Esophagus squamous epithelium (tissue), 5 donors: Measurements from ENCODE around the gene CPSF3. TPM values are rescaled to one million over a fixed set of nuclear protein-coding genes. Genes with fewer than 3 reads are reported as not detected.

ENCODE experiments used
- DNase-seq: peaks from one replicate; lab custom pipeline; 2025; lab: John Stamatoyannopoulos, UW
- H3K27ac ChIP-seq, 4 donors: fragments of 200-600 bp; sonication (generic); one replicate each; pipeline ENCODE4 v1.5.1; 2016 to 2019; ENCODE audit warnings: mild to moderate bottlenecking in 1 of 4
- H3K27me3 ChIP-seq, 4 donors: fragments of 200-600 bp; sonication (generic); 1 replicate in 3 of 4; 2 replicates in 1 of 4; pipeline versions ENCODE4 v1.5.1 to v1.6.0; 2017 to 2021; ENCODE audit warnings: antibody characterized with exemption in 1 of 4
- H3K36me3 ChIP-seq, 3 donors: fragments of 200-600 bp; sonication (generic); one replicate each; pipeline ENCODE4 v1.5.1; 2016 to 2019
- H3K4me1 ChIP-seq, 3 donors: fragments of 200-600 bp; sonication (generic); one replicate each; pipeline ENCODE4 v1.5.1; 2017 to 2019
- H3K4me3 ChIP-seq, 4 donors: fragments of 200-600 bp; sonication (generic); 1 replicate in 3 of 4; 2 replicates in 1 of 4; pipeline ENCODE4 v1.5.1; 2016 to 2019; ENCODE audit warnings: mild to moderate bottlenecking in 2 of 4, moderate library complexity in 1 of 4
- H3K9me3 ChIP-seq, 3 donors: fragments of 200-600 bp; sonication (generic); one replicate each; pipeline ENCODE4 v1.5.1; 2016 to 2019
- POLR2A ChIP-seq, 4 donors: fragments of 450-650 bp; IDR thresholded peaks; one replicate each; pipeline ENCODE4 v1.6.1; 2017; ENCODE audit warnings: antibody characterized with exemption in 4 of 4, mild to moderate bottlenecking in 4 of 4, moderate library complexity in 3 of 4
- WGBS, 2 donors: methylation state at CpG; one replicate each; pipeline ENCODE4 v1.1.5; 2018; 5-methylcytosine and 5-hydroxymethylcytosine counted together
- intact Hi-C: fragments of 100-400 bp; cut with DNase I; formaldehyde crosslinking; loops from one replicate; pipeline ENCODE4 v1.15.0; 2022
- total RNA-seq, 4 donors: library from RNA; depleted of rRNA; stranded (reverse); fragments of >200 nt; gene quantifications; one replicate each; pipeline ENCODE4 v1.1.0, GENCODE V29; 2016
- TF ChIP-seq, protein P1 (sequence below), 6 experiments: fragments of 450-650 bp in 4 of 6; fragments of 200-600 bp in 2 of 6; sonication (generic) in 2 of 6; IDR thresholded peaks; one replicate each; pipeline ENCODE4 v1.5.1; 2016 to 2019; ENCODE audit warnings: antibody characterized with exemption in 6 of 6, mild to moderate bottlenecking in 4 of 6, moderate library complexity in 4 of 6
- donor health status: DM: yes; HTN: yes; CAD: no.

Gene CPSF3
- total RNA-seq, 4 donors from 2014 or later: 20.4 to 27.9 (median 24.0) TPM

DNA sequence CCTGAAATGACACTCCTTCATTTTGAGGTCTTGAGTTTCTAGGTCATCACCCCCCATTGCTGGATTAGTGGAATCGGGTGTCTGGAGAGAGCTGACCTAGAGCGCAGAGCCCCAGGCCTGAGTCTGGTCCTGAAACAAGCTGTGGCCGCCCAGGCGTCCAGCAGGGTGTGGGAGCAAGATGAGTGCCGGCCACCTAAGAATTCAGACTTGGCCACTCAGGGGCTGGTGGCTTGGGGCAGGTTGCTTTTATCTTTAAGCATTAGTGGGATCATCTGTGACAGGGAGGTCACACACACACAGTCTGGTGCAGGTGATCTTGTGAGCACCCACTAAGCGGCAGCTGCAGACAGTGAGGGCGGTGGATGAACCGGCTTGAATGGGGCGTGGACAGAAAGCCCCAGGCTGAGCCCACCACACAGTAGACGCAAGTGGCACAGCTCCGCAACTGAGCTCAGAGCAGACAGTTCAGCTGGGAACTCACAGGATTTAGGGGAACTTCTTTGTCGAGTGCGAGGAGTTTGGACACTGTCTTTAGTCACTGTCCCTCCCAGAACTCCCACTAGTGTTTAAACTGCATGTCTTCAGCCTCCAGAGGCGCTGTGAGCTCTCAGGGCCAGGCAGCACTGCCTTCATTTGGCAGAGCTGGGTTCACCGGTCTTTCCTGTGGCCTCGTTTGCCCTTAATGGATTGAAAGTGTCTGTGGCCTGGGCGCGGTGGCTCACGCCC is 21.6 kb upstream of the CPSF3 start:
- TF ChIP-seq, protein P1, sequence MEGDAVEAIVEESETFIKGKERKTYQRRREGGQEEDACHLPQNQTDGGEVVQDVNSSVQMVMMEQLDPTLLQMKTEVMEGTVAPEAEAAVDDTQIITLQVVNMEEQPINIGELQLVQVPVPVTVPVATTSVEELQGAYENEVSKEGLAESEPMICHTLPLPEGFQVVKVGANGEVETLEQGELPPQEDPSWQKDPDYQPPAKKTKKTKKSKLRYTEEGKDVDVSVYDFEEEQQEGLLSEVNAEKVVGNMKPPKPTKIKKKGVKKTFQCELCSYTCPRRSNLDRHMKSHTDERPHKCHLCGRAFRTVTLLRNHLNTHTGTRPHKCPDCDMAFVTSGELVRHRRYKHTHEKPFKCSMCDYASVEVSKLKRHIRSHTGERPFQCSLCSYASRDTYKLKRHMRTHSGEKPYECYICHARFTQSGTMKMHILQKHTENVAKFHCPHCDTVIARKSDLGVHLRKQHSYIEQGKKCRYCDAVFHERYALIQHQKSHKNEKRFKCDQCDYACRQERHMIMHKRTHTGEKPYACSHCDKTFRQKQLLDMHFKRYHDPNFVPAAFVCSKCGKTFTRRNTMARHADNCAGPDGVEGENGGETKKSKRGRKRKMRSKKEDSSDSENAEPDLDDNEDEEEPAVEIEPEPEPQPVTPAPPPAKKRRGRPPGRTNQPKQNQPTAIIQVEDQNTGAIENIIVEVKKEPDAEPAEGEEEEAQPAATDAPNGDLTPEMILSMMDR (IDR thresholded peaks at IDR 0.05): peak in 1 of 6 experiments; percentile 12
- no peak for TF ChIP-seq POLR2A (IDR thresholded peaks at IDR 0.05)
- intact Hi-C loops: no loop called here
- Histone ChIP-seq H3K27me3 (no peaks in the 10 kb centered on the region), H3K9me3 (no peaks in the 10 kb centered on the region), H3K4me3 (no peak overlapping the region), H3K27ac (peak overlapping the region in 1 of 4 donors; percentile 6), H3K36me3 (peaks cover 0 to 53% (median 0%) of the 10 kb centered on the region in 3 donors), H3K4me1 (peaks cover 3 to 46% (median 7%) of the 10 kb centered on the region in 3 donors)
- 75 to 89% methylated on average over 4 to 16 of the region's 19 CpGs for whole genome bisulfite sequencing, 2 donors
- no peak for DNase-seq

DNA sequence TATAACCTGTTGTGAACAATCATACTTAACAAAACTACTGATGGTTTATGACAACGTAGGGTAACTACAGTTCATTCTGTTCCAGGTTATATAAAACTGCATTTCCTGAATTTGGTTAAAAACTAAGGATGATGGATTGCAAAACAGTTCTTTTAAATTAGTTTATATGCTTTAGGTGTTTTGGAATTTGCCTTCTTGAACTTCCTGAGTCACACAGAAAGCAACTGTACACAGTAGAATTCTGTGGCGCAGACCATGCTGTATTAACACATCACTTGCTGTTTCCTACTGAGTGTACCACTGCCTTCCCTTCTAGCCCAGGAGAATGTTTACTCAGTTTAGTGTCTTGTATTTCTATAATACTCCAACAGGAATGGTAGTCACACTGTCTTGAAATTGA is 19.5 kb upstream of the CPSF3 start:
- no peak for DNase-seq
- Histone ChIP-seq H3K4me1 (peaks cover 3 to 61% (median 21%) of the 10 kb centered on the region in 3 donors), H3K27ac (peak overlapping the region in 1 of 4 donors; percentile 1), H3K9me3 (no peaks in the 10 kb centered on the region), H3K36me3 (peaks cover 0 to 73% (median 0%) of the 10 kb centered on the region in 3 donors), H3K27me3 (no peaks in the 10 kb centered on the region), H3K4me3 (no peak overlapping the region)
- 74 to 77% methylated on average over 2 of the region's 2 CpGs for WGBS, 2 donors
- TF ChIP-seq, protein P1 (IDR thresholded peaks at IDR 0.05): no peak
- TF ChIP-seq POLR2A (IDR thresholded peaks at IDR 0.05): no peak
- intact Hi-C loops: no loop called here

DNA sequence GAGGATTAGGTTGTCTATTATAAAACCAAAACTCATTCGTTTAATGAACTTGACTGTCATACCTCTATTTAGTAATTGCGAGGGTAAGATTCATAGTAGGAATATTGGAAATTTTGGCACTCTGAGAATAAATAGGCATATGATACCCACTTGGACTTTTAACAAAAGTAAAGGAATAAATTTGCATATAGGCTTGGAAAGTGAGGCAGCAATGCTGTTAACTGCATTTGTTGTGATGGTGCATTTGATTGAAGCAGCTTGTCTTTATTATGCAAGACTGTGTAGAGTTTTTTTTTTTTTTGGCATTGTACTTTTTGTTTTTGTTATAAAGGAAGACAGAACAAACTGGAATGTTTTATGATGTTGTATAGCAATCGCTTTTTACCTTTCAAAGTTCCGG is 19.0 kb upstream of the CPSF3 start:
- DNase-seq: no peak
- peak overlapping the region in 1 of 4 donors; percentile 1 for H3K27ac ChIP-seq

DNA sequence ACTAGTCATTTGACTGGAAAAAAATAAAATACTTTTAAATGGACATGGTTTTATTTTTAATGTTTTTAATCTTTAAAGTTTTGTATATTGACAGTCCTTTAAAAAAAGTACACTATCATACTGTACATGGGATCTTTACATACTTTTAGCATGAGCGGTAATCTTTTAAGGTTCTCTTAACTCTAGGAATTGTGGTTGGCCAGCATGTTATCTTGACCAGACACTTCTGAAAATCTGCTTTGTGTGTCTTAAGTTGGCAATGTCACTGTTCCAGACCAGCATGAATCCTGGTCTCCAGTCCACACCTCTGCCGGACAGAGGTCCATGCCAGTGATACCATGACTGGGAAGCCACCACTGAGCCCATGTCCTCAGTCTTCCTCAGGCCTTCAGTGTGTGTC is 17.8 kb upstream of the CPSF3 start:
- WGBS, 2 donors: 96% methylated on average over 2 of the region's 2 CpGs
- no peak overlapping the region for H3K4me3 ChIP-seq
- no peaks in the 10 kb centered on the region for H3K27me3 ChIP-seq
- peaks cover 2 to 48% (median 16%) of the 10 kb centered on the region in 3 donors for H3K4me1 ChIP-seq
- H3K27ac ChIP-seq: peak overlapping the region in 1 of 4 donors; percentile 34
- H3K36me3 ChIP-seq: peaks cover 0 to 88% (median 0%) of the 10 kb centered on the region in 3 donors
- intact Hi-C loops: no loop called here
- H3K9me3 ChIP-seq: no peaks in the 10 kb centered on the region
- DNase-seq: no peak
- TF ChIP-seq, protein P1 (IDR thresholded peaks at IDR 0.05): no peak
- TF ChIP-seq POLR2A (IDR thresholded peaks at IDR 0.05): no peak

More for the DNA sequence above, 19.0 kb upstream of the CPSF3 start:
- Histone ChIP-seq H3K4me3 (no peak overlapping the region), H3K9me3 (no peaks in the 10 kb centered on the region), H3K4me1 (peaks cover 3 to 60% (median 19%) of the 10 kb centered on the region in 3 donors), H3K36me3 (peaks cover 0 to 78% (median 0%) of the 10 kb centered on the region in 3 donors), H3K27me3 (no peaks in the 10 kb centered on the region)
- TF ChIP-seq, protein P1 (IDR thresholded peaks at IDR 0.05): no peak
- TF ChIP-seq POLR2A (IDR thresholded peaks at IDR 0.05): no peak
- WGBS, 2 donors: 75 to 81% methylated on average over 4 of the region's 4 CpGs
- intact Hi-C loops: no loop called here
